ENCODE data around the gene GLB1L3.
"Not testable (repeated sequence)": the region's sequence is repeated elsewhere in the genome, so short reads cannot be mapped to it uniquely, and the experiment has no call there.

The GLB1L3 gene

DNA sequence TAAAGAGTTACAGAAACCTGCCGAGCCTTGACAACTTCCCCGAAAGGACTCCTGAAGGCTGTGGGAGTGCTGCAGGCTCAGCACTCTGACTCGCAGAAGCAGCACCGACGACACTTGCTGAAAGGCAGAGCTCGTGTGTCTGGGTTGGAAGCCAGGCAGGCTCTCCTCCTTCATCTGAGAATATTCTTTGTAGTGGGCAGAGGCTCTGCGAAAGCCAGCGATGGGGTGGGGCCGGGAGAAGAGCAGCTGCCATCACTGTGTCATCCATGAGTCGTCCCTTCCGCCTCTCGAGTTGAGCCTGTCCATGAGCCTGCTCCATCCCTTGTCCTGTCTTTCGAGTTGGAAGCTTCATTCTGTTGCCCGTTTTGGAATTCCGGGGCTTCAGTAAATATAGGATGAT, 67.5 kb downstream of the GLB1L3 start:
- peak; percentile 9 for DNase-seq (ENCODE audit: low spot score)

DNA sequence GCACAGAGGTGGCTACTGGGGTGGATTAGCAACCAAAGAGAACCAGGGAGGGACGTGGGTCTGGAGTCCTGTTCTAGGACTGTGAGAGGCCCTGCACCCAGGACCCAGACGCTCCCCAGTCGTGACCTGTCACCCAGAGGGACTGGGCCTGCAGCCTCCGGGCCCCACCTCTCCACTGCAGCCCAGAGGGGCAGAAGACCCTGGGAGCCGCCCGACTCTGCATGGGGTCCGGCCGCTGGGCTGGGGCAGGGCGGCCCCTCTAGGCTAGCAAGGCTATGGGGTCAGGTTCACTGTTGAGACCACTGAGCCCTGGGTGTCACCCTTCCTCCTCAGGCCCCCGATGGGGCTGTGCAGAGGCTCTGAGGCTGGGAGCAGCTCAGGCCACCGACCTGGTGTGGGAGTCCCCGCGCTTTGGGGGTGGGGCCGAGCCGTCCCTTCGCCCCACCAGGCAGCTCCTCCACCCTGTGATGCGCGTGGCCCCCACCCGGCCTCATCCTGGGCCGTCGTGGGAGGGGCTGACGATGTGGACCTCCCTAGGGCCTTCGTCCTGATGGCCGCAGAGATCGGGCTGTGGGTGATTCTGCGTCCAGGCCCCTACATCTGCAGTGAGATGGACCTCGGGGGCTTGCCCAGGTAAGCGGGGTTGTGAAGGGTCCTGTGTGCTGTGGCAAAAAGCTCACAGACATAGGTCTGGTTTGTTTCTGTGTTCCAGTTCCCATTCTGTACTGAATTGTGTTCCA, 68.5 kb downstream of the GLB1L3 start:
- not testable (repeated sequence) for DNase-seq (ENCODE audit: low spot score)

DNA sequence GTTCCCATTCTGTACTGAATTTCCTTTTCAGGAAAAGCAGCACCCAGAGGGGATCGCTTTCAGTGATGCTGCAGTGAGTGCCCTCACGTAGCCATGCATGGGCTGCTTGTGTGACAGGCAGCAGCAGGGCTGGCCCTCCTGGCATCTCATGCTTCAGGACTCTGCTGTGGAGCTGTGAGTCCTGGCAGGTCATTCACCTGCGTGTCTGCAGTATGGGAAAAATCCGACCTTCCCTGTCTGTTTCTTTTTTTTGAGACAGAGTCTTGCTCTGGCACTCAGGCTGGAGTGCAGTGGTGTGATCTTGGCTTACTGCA, 69.0 kb downstream of the GLB1L3 start:
- DNase-seq (ENCODE audit: low spot score): no peak

DNA sequence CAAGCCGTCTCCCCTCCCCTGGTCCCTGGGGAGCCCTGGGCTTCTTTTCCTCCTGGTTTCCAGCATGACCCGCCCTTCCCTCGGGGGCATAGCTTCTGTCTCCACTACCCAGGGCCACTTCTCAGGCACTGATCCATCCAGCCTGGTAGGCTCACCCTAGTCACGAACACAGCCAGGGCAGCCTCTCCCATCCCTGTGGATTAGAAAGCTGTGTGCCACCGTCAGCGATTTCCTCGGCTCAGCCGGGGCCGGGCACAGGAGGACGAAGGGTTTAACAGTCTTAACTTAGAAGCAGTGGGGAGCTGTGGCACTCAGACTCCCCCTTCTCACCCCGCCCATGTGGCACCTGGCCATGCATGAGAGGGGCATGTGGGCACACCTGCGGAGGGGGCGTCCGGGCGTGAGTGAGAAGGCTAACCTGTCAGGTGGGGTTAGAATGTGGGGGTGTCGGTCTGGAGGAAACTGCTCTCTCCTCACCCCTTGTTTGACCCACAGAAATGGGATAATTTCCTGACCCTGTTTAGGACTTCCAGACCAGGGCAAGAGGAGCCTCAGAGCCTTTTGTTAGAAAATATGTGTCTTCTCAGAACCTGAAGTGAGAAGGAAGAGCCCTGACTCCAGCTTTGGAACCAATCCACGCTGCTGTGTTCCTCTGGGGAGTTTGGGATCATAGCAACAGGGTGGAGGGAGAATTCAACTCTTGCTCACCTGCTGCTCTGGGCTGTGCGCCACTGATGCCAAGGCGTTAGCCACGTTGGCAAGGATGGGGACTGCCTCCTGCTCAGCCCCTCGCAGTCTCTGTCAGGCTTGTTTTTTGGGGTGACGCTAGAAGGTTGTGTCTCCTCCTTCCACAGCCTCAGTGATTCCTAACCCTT, 70.2 kb downstream of the GLB1L3 start:
- DNase-seq (ENCODE audit: low spot score): no peak

DNA sequence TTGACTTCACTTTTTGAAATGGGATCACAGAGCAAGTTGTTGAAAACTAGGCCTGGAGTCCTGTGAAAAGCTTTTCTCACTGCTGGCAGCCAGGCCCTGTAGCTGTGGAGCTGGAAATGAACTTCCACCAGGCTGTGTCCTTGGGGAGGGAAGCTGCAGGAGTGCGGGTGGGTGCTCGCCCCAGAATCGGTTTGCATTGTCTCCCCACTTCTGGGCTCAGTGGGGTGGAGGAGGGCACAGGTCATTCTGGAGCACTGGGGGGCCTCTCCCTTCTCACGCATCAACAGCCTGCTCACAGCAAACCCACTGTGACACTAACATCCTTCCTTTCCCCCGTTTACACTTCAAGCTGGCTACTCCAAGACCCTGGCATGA, 70.8 kb downstream of the GLB1L3 start:
- DNase-seq (ENCODE audit: low spot score): no peak

DNA sequence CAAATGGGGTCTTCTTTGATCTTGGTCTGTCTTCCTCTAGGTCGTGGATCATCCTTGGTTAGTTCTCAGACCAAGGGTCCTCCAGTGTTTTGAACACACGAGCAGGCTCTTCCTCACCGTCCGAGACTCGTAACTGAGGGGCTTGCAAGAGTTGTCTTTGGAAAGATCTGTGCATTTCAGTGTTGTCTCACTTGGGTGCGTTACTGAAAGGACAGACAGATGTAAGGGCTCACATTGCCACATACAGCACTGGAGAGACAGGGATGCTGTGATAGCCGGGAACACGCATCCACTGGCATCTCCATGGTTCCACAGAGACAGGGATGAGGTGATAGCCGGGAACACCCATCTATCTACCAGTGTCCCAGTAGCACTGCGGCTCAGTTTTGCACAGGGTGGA, 71.3 kb downstream of the GLB1L3 start:
- DNase-seq (ENCODE audit: low spot score): no peak

DNA sequence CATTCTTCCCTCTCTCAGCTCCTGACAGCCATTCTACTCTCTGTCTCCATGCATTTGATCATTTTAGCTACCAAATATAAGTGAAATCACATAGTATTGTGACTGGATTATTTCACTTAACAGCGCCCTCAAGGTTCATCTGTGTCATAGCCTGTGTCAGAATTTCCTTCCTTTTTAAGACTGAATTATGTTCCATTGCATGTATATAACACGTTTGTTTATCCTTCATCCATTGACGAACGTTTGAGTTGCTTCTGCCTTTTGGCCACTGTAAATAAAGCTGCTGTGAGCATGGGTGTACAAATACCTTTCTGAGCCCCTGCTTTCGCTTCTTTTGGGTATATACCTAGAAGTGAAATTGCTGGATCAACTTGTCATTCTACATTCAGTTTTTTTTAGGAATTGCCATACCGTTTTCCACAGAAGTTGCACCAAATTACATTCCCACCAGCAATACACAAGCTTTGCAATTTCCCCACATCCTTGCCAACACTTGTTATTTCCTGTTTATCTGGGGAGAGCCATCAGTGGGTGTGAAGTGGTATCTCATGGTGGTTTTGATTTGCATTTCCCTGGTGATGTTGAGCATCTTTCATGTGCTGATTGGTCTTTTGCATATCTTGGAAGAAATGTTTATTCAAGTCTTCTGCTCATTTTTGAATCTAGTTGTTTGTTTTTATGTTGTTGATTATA, 73.1 kb downstream of the GLB1L3 start:
- DNase-seq (ENCODE audit: low spot score): no peak

DNA sequence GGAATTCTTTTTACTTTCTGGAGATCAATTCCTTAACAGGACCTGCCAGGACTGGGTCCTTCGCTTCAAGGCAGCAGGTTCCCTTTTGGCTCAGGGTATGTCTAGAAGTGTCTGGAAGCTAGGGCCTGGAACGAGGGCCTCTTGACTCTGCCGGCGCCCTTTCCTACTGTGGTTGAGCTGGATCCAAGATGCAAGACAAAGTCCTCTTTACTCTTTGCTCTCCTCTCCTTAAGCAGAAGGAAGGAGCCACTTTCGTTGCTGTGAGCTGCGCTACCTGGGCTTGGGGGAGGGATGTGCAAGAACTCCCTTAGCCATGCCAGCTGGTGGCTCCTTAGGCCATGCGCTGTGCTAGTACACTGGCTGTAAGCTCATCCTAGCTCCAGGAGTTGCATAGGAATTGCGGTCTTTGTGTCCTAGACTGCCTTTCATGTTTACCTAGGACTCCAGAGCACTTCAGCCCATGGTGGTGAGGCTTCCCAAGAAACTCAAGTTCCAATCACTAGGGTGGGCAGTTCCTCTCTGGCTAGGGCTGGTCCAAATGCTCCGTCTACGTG, 73.7 kb downstream of the GLB1L3 start:
- DNase-seq (ENCODE audit: low spot score): no peak

DNA sequence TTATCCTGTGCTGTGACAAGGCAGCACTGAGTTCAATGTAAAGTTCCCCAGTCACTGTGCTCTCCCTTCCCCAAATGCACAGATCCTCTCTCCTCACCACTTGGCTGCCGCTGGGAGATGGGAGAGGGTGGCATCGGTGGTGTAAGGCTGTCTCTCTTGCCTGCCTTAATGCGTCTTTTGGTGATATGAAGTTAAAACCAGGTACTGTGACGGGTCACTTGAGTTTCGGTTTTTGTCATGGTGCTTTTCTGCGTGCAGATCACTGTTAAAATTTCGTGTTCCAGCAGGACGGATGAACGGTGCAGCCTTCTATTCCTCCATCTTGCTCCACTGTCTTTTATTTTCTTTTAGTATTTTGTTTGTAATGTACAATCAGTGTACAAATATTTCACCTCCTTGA, 74.2 kb downstream of the GLB1L3 start:
- no peak for DNase-seq (ENCODE audit: low spot score)

DNA sequence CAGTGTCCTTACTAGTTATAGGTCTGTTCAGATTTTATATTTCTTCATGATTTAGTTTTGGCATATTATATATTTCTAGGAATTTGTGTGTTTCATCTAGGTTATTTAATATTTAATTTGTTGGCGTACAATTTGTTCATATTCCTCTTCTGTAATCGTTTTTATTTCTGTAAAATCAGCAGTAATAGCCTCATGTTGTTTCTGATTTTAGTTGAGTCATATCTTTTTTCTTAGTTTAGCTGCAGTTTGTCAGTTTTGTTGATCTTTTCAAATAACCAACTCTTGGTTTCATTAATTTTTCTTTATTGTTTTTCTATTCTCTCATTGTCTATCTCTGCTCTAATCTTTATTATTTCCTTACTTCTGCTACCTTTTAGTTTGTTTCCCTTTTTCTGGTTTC, 75.9 kb downstream of the GLB1L3 start:
- DNase-seq (ENCODE audit: low spot score): no peak

DNA sequence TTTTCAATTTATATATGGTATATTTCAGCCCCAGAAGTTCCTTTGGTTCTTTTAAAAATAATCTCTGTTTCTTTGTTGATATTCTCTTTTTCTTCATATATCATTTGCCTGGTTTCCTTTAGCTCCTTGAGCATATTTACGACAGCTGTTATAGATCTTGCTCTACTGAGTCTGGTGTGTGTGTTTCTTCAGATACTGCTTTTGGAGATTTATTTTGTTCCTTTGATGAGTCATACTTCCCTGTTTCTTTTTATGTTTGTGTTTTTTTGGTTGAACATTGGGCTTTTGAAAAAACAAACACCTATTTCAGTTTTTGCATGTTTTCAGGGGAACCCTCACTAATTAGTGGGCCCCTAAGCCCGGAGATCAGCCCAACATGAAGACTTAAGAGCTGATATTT, 79.0 kb downstream of the GLB1L3 start:
- DNase-seq (ENCODE audit: low spot score): no peak

DNA sequence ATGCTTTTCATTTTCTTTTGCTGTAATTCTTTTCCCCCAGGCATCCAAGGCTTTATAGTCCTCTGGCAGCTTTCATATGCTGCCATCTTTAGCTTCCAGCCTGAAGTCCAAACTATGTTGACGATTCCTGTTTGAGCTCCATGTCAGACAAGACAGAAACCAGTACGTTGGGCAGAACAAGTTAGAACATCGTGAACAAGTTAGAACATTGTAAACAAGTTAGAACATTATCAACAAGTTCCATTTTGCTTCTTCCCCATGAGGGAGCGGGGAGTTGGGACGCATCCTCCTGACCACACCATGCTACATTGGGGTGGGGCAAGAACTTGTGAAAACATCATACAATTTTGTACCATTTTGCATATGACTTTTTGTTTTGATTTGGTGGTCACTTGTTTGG, 79.5 kb downstream of the GLB1L3 start:
- DNase-seq (ENCODE audit: low spot score): no peak

DNA sequence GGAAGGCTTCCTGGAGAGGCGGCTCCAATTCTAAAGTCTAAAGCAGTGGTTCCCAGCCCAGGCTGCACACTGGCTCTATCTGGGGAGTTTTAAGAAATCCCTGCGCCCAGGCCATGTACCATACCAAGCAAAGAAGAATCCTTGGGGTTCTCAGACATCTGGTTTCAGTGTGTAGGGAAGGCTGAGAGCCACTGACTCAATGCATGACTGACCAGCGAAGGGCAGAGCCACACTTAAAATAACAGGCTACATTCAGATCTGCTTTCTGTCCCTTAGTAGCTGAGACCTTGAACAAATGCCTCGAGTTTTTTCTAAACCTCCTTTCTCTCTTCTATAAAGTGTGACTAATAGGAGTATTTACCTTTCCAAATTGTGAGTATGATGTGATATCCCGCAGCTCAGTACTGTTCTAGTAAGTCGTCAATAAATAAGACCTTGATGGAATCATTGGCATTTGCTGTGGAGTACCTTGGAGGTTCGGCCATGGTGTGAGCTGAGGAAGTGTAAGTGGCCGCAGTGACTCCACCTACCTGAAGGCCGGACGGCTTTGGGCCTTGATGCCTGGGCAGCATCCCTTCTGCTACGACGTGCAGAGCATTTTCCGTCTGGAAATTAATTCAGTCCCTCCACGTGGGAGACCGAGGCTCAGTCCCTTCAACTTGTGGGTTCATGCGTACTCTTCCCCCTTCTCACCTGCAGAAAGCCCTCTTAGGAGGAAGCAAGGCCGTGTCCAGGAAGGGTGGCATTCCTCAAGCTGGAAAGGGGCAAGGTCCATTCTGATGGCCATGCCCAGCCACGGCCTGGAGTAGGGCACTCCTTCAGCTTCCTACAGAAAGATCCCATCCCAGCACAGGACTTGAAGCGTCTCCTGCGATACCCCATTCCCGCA, 80.7 kb downstream of the GLB1L3 start:
- DNase-seq (ENCODE audit: low spot score): no peak

DNA sequence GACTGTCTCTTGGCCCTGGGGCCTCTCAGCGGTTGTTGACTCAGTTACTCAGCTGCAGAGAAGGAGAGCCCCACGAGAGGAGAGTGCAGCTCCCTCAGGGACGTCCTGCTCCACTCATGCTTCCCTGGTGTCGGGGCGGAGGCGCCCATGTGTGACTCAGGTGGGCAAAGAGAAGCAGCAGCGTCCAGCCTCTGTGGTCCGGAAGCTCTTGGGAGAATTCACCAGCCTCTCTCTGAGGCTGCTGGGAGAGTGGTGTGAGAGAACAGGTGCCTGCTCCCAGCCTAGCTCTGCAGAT, 81.3 kb downstream of the GLB1L3 start:
- DNase-seq (ENCODE audit: low spot score): no peak

DNA sequence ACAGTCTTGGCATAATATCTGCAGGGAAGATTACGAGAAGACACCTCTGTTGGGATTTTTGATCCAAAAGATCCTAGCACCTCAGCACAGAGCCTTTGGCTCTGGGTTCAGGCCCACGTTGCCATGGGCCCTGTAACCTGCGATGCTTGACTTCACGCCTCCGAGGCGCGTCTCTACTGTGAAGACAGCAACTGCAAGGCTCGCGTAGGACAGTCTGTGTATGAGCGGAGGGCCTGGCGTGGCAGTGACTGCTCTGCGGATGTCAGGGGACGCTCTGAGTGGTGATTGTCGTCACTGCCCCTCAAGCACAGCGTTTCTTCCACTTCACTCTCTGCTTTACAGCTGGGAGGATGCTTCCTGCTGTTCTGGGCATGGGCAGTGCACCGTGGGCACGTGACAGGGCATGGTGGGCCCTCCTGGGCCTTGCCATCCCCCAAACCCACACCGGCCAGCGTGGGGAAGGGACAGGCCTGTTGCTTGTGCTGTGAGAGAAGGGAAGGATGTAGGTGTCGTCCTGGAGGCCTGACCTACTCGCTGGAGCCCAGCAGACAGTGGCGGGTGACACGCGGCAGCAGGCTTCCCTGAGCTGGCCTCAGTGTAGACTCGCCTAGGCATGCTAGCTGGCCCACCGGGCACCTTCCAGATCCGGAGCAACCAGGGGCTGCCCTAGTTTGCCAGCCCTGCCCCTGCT, 82.1 kb downstream of the GLB1L3 start:
- no peak for DNase-seq (ENCODE audit: low spot score)

DNA sequence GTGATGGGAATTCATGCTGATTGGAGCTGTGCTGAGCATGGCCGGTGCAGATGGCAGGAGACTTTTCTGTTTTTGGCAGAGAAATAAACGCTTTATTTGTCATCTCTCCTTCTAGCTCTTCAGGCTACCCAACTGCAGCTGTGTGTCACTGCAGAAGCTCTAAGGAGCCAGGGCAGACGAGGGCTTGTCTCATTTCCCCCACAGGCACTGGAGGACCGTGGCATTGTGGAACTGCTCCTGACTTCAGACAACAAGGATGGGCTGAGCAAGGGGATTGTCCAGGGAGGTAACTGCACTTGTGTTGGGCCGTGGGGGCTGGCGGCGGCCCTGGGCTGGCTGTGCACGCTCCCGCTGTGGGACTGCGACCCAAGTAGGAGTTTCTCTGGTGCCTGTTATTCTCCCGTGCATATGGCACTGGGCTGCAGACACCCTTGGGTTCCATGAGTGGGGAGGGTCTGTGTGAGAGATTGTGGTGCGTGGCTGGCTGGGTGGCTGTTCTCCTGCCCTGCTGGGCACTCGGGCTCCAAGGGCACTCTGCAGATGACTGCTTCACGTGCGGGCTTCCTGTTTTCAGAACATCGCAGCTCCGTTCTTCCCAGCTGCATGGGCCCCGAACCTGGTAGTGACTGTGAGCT, 82.8 kb downstream of the GLB1L3 start:
- DNase-seq (ENCODE audit: low spot score): no peak

DNA sequence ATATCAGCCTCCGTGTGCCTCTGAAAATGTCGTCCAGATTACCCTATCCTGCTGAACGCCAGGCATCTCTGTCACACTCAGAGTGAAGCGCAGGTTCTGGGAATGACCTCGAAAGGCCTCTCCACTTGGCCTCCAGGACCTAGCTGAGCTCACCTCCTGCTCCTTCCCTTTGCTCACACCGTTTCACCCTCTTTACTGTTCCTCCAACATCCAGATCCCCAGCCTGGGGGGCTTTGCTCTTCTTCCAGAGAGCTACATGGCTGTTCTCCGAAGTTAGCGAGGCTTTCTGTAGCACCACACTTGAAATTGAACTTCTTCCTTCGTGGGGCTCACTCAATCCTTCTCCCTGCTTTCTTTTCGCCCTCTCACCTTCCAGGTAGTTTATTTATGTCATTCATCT, 83.5 kb downstream of the GLB1L3 start:
- DNase-seq (ENCODE audit: low spot score): no peak

DNA sequence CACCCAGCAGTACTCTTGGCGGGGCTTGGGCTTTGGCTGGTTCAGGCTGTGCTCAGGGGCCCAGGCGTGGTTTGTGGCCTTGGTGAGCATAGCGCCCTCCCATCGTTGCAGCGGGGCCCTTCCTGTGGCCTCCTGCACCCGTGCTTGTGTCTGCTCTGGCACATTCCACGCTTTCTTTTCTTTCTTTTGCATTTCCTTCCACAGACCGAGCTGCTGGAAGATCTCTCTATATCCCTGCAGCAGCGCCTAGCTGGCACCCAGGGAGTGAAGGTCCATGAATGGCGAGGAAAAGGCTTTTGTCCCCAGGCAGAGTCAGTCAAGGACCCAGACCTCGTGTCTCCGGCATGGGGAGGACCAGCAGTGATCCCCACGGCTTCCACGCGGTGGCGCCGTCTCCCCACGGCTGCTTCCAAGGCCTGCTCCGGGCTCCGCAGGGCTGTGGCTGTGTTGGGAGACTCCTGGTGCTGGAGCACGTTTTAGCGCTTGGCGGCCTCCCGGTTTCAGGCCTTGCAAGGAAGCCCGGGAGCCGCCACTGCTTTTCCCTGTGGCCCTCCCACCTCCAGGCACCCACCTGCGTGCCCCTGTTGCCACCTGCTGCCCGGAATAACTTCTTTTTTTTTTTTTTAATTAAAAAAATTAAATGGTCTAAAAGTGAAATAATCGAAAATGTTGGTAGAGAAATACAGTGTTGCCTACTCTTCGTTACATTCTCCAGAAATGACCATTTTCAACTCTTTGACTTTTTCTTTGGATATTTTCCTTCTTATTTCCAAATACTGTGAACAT, 84.1 kb downstream of the GLB1L3 start:
- no peak for DNase-seq (ENCODE audit: low spot score)

DNA sequence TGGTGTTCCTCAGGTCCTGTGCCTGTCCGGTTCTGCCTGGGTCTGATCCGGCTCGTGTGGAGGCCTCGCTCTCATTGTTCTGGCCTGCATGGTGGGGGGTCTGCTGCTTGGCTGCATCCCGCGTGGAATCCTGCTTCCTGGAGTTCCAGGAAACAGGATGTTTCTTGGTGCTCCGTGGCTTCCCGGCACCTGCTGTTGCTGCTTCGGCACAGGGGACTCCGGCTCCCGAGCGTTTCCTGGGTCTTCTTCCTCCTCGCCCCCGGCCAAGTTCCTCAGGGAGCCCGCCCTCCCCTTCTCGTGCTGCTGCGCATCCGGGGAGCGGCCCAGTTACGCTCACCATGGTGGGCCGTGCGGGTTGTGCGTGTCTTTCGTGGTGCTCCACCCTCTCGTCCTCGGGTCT, 85.5 kb downstream of the GLB1L3 start:
- no peak for DNase-seq (ENCODE audit: low spot score)

Measured in RKO (cell line).